GM19438 (cell line): ENCODE results near the gene CAMK2D.
A peak's percentile ranks its signal among the peaks of the same experiment; 100 is the strongest.

Experiments
- ATAC-seq: cut with Tn5 transposase; IDR thresholded peaks from one replicate; pipeline ENCODE4 v1.9.1; 2021; ENCODE audit warnings: low read depth; ENCODE audit not compliant: unreplicated experiment

CAMK2D gene

DNA sequence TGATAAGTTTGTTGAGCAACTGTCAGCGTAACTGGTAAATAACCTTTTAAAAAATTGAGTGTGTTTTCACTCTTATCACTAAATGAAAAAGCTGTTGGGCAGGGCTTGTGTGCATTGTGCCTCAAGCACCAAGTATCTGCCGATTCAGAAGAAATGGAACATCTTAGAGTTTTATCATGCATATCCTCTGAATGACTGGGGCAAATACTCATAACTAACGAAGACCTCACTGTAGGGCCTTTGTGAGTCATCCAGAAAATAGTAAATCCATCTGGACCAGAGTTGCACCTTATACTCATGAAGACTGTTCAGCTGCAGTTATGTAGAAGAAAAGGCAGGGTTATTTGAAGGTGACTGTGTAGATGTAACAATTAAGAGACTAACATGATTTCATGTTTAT lies 222.1 kb downstream of the CAMK2D start:
- ATAC-seq, result peak; percentile 56

DNA sequence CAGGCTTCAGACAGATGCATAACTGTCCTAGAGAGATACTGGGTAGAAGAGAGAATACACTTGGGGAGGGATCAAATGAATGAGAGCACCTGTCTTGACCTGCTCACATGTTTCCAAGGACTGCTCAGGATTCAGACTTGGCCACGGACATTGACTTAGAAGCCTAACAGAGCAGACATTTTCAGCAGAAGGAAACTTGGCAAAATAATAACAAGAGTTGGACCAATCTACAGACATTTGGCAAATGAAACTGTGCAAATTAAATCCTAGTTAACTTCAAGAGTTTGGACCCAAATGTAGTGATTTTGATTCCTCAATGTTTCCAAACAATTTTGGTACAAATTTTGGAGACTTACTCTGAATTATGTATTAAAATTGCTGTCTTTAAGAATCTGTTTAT lies 223.9 kb downstream of the CAMK2D start:
- ATAC-seq, result no peak

- no peak for ATAC-seq
These were observed 224.3 kb downstream of the CAMK2D start for GRCh38 chr4:113537203-113537602.

DNA sequence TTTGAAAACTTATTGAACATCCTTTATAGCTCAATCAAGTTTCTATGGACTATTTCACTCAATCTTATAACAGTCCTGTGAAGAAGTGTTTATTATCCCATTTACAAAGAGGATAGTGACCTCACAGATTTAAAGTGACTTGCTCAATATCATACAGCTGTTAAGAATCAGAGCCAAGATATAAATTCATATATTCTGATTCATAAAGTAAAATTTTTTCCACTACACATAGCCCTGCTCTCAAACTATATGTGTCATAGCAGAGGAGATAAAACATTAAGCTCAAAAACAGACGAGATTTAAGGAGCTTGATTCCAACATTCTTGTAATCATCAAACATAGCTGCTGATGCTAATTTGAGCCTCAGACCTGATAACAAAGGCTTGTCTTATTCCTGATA lies 226.8 kb downstream of the CAMK2D start:
- no peak for ATAC-seq

- no peak for ATAC-seq
These were observed 230.0 kb downstream of the CAMK2D start for GRCh38 chr4:113531572-113531971.

DNA sequence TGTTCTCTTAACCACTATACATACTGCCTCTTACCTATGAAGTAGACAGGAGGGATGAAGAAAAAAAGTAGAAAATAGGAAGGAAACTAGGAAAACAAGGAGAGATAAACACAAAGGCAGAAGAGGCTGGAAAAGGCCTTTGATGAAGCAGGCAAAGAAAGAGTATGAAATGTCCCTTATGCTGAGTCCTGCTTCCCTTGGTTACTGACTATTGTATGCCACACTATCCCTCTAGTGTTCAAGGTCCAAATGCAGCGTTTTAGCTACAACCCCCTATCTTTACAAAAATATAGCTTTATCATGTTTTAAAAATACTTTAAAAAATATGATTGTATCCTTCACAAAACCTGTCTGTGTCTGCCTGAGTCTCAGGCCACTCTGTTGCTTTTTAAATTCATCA lies 233.1 kb downstream of the CAMK2D start:
- ATAC-seq, result no peak

DNA sequence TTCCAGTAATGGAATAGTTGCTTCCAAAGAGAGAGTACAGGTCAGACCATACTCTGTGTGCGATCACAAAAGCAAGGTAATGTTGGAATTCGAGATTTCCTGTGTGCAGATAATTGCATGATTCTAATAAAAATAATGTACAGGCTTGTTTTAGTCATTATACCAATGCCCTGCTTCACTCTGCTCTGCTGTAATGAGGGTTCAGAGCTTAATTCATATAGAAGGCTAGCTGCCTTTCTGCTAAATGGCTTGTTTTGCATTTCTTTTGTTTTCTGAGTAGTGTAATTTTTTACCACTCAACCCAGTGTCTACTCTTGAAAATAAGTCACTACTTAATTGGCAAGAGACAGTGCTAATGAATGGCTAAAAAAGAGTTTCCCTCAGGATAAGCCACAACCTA lies 236.0 kb downstream of the CAMK2D start:
- no peak for ATAC-seq

- peak; percentile 40 for ATAC-seq
These were observed 236.9 kb downstream of the CAMK2D start for GRCh38 chr4:113524505-113525186.

DNA sequence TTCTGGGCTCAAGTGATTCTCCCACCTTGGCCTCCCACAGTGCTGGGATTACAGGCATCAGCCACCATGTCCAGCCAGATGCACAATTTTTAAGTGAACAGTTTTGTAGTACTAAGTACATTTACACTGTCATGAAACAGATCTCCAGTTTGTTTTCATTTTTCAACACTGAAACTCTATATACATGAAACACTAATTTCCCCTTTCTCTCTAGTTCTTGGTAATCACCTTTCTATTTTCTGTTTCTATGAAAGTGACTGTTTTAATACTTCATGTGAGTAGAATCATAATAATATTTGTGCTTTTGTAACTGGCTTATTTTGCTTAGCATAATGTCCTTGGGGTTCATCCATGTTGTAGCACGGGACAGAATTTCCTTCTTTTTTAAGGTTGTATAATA lies 237.4 kb downstream of the CAMK2D start:
- peak; percentile 93 for ATAC-seq

DNA sequence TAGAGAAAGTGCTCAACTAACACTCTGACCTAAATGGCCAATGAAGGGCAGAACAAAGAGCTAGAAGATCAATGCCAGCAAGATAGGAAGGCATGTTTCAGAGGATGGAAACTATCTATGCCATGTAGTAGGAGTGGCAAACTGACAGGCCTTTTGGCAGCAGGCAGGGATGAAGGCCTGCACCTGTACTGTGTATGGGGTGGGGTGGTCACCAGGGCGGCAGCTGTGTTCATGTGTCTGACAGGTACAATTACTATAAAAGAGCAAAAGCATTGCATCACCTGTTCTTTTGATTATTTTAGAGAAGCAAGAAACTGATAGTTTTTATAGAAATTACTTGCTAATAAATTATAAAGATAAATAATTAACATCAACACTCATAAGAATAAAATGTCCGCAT lies 239.1 kb downstream of the CAMK2D start:
- ATAC-seq, result no peak

- ATAC-seq, result no peak
These were observed 248.2 kb downstream of the CAMK2D start for GRCh38 chr4:113513382-113513781.

DNA sequence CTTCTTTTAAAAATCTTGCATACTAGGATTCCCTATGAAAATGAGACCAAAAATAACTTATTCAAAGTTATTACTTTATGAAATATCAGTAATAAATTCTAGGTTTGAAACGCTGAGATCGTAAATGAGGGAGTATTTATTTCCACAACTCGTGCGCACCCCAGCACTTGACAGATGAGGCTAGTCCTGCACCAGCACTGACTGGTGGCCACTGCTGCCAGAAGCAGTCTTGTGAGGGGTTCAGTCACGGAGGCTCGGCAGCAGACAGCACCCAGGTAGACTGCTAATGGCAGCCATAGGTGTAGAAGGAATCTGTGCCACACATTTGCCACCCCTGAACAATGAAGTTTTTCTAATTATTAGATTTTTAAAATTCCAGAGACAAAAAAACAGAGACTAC lies 248.7 kb downstream of the CAMK2D start:
- no peak for ATAC-seq

DNA sequence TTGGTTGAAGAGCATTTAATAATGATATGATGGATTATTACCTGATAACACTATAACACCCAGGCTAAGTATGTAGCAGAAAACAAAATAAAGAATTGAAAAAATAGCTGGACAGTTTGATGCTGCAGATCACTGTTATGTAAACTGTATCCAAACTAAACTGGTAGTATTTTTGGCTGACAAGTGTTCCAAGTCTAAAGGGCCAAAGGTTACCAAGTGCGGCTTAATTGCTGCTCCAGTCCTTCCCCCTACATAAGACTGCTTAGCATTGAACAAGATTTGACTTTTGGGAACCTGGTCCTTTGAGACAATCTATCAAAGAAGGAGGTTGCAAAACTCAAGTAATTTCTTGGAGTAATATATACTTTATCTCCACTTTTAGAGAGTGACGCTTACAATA lies 249.6 kb downstream of the CAMK2D start:
- no peak for ATAC-seq

- ATAC-seq, result no peak
These were observed 251.7 kb downstream of the CAMK2D start for GRCh38 chr4:113509851-113510250.

DNA sequence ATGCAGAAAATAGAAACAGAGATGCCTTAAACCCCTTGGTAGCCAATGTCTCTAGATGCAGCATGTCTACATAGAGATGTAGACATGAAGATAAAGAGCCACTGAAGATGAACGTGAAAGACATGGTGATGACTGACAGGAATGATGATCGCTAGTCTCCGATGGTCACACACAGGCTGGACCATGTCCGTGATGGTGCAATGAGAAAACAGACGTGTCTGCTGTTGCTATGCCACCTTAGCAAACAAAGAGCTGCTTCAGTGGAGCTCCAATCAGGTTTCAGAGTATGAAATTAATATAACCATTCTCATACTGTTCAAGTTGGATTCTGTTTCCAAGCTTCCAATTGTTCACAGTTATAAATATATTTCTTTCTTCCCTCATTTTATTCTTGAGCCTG lies 256.5 kb downstream of the CAMK2D start:
- no peak for ATAC-seq

DNA sequence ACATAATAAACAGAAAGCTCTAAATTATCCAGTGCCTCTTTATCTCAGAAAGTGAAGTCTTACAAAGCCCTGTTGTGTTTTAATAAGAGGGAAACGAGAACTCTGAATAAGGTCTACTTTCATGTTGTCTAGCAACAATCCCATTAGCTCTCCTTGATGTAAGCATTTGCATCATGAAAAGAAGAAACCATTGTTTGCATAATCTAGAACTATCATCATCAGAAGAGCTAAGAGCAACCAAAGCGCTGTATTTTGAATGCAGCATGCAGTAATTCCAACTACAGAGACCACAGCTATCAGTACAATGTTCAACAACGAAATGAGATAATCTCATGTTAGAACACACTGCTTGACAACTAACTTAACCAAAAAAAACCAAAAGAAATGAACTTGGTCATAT lies 257.1 kb downstream of the CAMK2D start:
- no peak for ATAC-seq

DNA sequence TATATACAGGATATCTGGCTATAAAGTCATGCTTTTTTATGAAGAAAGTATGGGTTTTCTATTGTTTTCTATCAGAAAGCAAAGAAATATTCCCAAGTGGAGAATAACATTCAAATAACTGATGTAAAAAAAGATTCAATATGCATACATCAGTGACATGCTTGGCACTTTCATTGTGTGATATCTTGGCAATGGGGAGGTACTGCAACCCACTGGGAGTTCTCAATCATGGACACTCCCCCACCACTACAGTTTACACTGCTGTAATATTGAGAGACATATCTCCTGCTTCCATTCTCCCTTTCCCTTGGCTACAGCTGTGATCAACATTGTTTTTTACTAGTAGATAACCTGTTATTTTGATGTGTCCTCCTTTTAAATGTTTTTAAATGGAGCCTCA lies 257.8 kb downstream of the CAMK2D start:
- ATAC-seq, result no peak

DNA sequence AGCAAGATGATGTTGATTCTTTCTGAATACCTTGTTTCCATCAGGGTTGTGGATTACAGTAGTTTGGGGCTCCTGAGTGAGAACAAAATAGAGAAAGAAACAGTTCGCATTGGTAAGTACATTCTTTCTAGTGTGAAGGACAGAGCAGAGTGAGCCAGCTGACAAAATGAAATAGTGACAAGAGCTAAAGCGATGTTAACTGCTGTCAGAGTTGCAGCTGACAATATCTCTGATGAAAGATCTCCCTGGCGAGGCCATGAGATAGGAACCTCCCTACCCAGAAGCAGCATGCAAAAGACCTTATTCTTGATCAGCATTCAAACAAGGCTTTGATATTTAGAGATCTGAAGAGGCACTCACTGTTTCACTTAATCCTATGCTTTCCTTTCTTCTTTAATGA lies 258.6 kb downstream of the CAMK2D start:
- ATAC-seq, result no peak

DNA sequence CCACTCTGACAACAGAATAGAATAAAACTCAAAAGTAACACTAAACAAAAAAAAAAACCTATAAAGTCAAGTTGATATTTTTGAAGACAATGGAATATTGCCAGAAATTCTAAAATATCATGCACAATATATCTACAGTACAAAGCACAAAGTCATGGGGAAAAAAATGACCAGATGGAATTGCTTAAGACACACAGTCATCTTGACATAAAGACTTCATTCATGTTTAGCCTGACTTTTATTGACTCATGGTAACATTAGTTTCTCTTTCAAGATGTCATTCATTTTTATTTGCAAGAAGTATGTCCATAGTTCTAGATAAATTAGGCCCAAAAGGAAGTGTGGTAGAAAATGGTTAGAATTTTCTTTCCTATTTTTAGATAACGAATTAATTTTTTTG lies 259.1 kb downstream of the CAMK2D start:
- no peak for ATAC-seq

GRCh38 chr4:113500424-113500823 lies 261.1 kb downstream of the CAMK2D start:
- no peak for ATAC-seq

DNA sequence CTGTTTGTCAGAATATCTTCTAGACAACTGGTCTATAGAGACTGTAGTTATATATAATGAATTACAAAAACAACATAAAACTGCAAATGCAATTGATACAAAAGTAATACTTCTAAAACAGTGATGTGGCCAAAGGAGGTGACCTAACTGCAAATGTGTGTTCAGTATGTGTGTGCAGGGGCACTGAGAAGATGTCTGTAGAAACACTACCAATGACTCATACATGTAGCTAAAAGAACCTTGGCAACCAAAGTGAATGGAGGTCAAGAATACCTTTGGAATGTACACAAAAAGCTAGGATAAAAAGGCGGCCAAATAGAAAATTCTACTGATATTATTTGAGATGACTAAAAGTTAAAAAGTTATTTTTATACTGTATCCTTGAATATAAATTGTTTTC lies 261.8 kb downstream of the CAMK2D start:
- ATAC-seq, result no peak

GRCh38 chr4:113499166-113499565 lies 262.4 kb downstream of the CAMK2D start:
- no peak for ATAC-seq
